ENCODE data around the gene NHERF2. TPM values are rescaled to one million over a fixed set of nuclear protein-coding genes. Genes with fewer than 3 reads are reported as not detected.

The NHERF2 gene
- total and polyA plus RNA-seq, 9 of the 15 experiments (the other 6 are each of a cell fraction or from before 2014, with no cell fraction given): 0.15 to 42.0 (median 12.5) TPM

- TF ChIP-seq PCBP1 (IDR thresholded peaks at IDR 0.05; ENCODE audit: low read depth, low read length, poor library complexity, severe bottlenecking): no peak
- TF ChIP-seq NR3C1 (CRISPR knock-in tag; IDR thresholded peaks at IDR 0.05): no peak
- TF ChIP-seq, protein P1, sequence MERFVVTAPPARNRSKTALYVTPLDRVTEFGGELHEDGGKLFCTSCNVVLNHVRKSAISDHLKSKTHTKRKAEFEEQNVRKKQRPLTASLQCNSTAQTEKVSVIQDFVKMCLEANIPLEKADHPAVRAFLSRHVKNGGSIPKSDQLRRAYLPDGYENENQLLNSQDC (CRISPR knock-in tag; IDR thresholded peaks at IDR 0.05): no peak
- no peak for TF ChIP-seq RAD51 (IDR thresholded peaks at IDR 0.05; ENCODE audit: borderline replicate concordance, low read depth)
- TF ChIP-seq PHF8 (IDR thresholded peaks at IDR 0.05; ENCODE audit: borderline replicate concordance, low read length): peak; percentile 44; the same call in 1 of the 2 replicates
- no peak for TF ChIP-seq THRA (IDR thresholded peaks at IDR 0.05)
- TF ChIP-seq MYNN (IDR thresholded peaks at IDR 0.05): 0 out of 2 replicates have a peak, but pooled peaks have one; percentile 36
- no peak for TF ChIP-seq MYNN (CRISPR knock-in tag; IDR thresholded peaks at IDR 0.05)
- no peak for TF ChIP-seq ZBTB2 (IDR thresholded peaks at IDR 0.05)
- peak in 1 of 2 experiments; percentile 86; a peak in 2 of 4 replicates for TF ChIP-seq HDAC1 (IDR thresholded peaks at IDR 0.05)
- TF ChIP-seq EP400 (IDR thresholded peaks at IDR 0.05): peak; percentile 50; the same call in 1 of the 2 replicates
- TF ChIP-seq ZNF165 (CRISPR knock-in tag; IDR thresholded peaks at IDR 0.05; ENCODE audit: borderline replicate concordance): no peak
- TF ChIP-seq GTF2A2 (tag; IDR thresholded peaks at IDR 0.05): no peak
- no peak for TF ChIP-seq RBM25 (IDR thresholded peaks at IDR 0.05; ENCODE audit: low read depth, low read length, severe bottlenecking)
- no peak for TF ChIP-seq XRCC4 (IDR thresholded peaks at IDR 0.05; ENCODE audit: extremely low read depth, insufficient read depth, insufficient read length)
- TF ChIP-seq SAFB2 (IDR thresholded peaks at IDR 0.05; ENCODE audit: borderline replicate concordance, low read depth, low read length, severe bottlenecking): no peak
- TF ChIP-seq MNT (conservative IDR thresholded peaks at IDR 0.05): peak; percentile 80 to 87
- no peak for TF ChIP-seq CAMTA2 (CRISPR knock-in tag; conservative IDR thresholded peaks at IDR 0.05)
- TF ChIP-seq FOXP1 (CRISPR knock-in tag; IDR thresholded peaks at IDR 0.05): no peak
- TF ChIP-seq OTX1 (CRISPR knock-in tag; IDR thresholded peaks at IDR 0.05): no peak
- no peak for TF ChIP-seq HDAC3 (IDR thresholded peaks at IDR 0.05; ENCODE audit: borderline replicate concordance, partially characterized antibody)
- no peak for TF ChIP-seq NFIX (CRISPR knock-in tag; IDR thresholded peaks at IDR 0.05; ENCODE audit: low read depth)
- no peak for TF ChIP-seq IRF2 (CRISPR knock-in tag; IDR thresholded peaks at IDR 0.05)
- no peak for TF ChIP-seq KDM2B (CRISPR knock-in tag; IDR thresholded peaks at IDR 0.05)
- TF ChIP-seq POLR2B (IDR thresholded peaks at IDR 0.05; ENCODE audit: low read depth, partially characterized antibody): no peak
Measured at GRCh38 chr16:2027024-2028010, 615 bp downstream of the NHERF2 start (continued).

Data from K562 (cell line).